Skin of body (tissue), 2 donors: Measurements from ENCODE around the gene RNF11. TPM values are rescaled to one million over a fixed set of nuclear protein-coding genes. Genes with fewer than 3 reads are reported as not detected.
"Not testable (repeated sequence)": the region's sequence is repeated elsewhere in the genome, so short reads cannot be mapped to it uniquely, and the experiment has no call there.

Experiments used
- DNase-seq: peaks from one replicate; lab custom pipeline; 2025; lab: John Stamatoyannopoulos, UW
- total RNA-seq: library from RNA; depleted of rRNA; stranded (reverse); fragments of >200 nt; gene quantifications from one replicate; pipeline ENCODE4 v1.2.3, GENCODE V29; 2014

RNF11 gene
- total RNA-seq, 1 donor from 2014 or later = 85.1 TPM

DNA sequence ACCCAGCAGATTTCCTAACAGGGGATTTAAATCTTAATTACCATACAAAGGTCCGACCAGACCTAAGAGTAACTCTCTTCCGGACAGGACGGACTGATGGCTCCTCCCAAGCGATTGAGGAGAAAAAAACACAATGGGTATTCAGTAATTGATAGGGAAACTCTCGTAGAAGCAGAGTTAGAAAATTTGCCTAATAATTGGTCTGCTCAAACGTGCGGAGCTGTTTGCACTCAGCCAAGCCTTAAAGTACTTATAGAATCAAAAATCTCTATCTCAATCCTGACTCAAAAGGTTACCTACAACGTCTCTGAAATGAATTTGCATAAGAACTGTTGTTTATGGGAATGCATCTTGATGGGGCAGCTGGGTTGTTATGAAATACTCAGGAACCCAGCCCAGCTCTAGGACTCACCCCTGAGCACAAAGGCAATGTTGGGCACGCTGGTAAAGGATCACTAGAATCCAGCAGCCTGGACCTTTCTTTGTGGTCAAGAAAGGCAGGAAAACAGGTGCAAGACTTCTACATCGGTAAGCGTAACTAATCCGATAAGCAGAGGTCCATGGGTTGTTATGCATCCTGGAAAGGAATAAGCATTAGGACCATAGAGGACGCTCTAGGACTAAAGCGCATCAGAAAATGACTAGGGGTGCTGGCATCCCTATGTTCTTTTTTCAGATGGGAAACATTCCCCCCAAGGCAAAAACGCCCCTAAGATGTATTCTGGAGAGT is 8.7 kb upstream of the RNF11 start:
- DNase-seq = not testable (repeated sequence)

GRCh38 chr1:51228471-51228870 is 7.6 kb upstream of the RNF11 start:
- DNase-seq = not testable (repeated sequence)

GRCh38 chr1:51230501-51231078 is 5.5 kb upstream of the RNF11 start:
- DNase-seq = no peak

DNA sequence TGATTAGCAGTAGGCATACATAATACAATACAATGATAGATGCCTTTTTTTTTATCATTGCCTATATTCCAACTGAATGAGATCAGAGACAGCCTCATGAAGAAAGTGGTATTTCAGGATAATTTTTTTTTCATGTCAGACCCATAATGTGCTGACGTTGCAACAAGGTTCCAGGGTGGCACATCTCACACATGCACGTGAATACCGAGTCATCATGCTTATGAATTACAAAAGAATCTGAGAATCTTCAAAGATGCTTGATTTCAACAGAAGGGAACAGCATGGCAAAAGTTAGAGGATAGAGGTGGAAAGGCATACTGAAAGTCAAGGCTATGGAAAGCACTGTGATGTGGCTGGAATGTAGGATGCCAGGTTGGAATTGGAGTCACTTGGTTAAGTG is 5.0 kb upstream of the RNF11 start:
- no peak for DNase-seq

GRCh38 chr1:51231896-51232295 is 4.2 kb upstream of the RNF11 start:
- no peak for DNase-seq

- DNase-seq = not testable (repeated sequence)
Observed at GRCh38 chr1:51234236-51234635, 1.8 kb upstream of the RNF11 start.

- DNase-seq = no peak
Observed at GRCh38 chr1:51234721-51235425, 1.2 kb upstream of the RNF11 start.

- peak; percentile 67 for DNase-seq
Observed at GRCh38 chr1:51236531-51237350, 668 bp downstream of the RNF11 start.

GRCh38 chr1:51237351-51238033 is 1.4 kb downstream of the RNF11 start:
- DNase-seq = peak; percentile 52

- DNase-seq = no peak
Observed at GRCh38 chr1:51238034-51238403, 1.9 kb downstream of the RNF11 start.

GRCh38 chr1:51240084-51240483 is 4.0 kb downstream of the RNF11 start:
- no peak for DNase-seq

DNA sequence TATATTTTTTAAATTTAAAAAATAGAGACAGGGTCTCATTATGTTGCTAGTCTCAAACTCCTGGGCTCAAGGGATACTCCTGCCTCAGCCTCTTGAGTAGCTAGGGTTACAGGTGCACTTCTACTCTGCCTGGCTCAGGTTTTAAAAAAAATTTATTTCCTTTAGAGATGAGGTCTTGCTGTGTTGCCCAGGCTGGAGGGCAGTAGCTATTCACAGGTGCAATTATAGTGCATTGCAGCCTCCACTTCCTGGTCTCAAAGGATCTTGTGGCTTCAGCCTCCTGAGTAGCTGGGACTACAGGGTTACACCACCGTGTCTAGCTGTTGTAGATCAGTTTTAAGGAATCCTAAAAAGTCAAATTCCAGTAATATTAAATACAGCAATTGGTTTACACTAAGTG is 5.0 kb downstream of the RNF11 start:
- no peak for DNase-seq

DNA sequence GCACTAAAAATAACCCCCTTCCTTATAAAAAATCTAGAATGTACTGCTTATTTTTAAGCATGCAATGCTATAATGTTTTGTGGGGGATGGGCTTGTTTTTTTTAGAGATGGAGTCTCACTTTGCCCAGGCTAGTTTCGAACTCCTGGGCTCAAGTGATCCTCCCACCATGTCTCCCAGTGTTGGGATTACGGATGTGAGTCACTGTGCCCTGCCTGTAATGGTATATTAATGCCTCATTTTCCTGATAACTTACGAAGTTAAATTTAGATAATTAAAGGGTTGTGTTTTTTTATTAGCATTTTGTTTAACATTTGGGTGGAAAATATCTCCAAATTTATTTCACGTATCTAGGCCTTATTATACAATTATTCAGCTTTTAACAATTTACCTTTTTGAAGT is 6.5 kb downstream of the RNF11 start:
- DNase-seq = no peak

DNA sequence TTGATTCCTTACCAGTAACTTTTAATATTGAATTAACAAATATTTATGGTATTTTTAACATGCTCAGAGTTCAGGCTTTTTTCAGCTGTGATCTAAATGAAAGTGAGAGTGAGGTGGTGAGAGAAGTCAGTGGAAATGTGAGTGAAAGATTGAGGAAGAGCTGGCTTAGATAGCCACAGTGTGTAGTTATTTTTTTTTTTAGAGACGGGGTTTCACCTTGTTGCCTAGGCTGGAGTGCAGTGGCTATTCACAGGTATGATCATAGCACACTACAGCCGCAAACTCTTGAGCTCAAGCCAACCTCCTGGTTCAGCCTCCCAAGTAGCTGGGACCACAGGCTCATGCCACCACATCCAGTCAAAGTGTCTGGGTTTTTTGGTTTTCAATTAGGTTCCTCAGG is 10.9 kb downstream of the RNF11 start:
- no peak for DNase-seq

- DNase-seq = no peak
Observed at GRCh38 chr1:51247499-51247898, 11.4 kb downstream of the RNF11 start.

- DNase-seq = no peak
Observed at GRCh38 chr1:51249445-51249844, 13.4 kb downstream of the RNF11 start.

DNA sequence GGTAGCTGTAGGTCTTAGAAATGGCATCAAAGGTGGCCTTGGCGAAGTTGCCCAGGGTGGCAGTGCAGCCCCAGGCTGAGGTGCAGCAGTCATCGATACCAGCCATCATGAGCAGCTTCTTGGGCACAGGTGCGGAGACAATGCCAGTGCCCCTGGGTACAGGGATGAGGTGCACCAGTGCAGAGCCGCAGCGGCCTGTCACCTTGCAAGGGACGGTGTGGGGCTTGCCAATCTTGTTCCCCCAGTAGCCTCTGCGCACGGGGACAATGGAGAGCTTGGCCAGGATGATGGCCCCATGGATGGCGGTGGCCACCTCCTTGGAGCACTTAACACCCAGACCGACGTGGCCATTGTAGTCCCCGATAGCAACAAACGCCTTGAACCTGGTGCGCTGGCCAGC is 14.7 kb downstream of the RNF11 start:
- not testable (repeated sequence) for DNase-seq

- DNase-seq = not testable (repeated sequence)
Observed at GRCh38 chr1:51251165-51251564, 15.1 kb downstream of the RNF11 start.

DNA sequence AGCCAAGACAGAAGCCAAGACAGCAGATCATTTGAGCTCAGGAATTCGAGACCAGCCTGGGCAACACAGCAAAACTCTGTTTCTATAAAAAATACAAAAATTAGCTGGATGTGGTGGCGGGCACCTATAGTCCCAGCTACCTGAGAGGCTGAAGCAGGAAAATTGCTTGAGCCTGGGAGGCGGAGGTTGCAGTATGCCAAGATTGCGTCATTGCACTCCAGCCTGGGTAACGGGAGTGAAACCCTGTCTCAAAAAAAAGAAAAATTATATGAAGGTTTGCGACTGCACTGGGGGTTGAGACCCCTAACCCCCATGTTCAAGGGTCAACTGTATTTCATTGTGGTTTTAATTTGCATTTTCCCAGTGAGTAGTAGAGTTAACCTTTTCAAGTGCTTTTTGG is 16.3 kb downstream of the RNF11 start:
- no peak for DNase-seq

GRCh38 chr1:51253691-51254090 is 17.6 kb downstream of the RNF11 start:
- DNase-seq = no peak

GRCh38 chr1:51255331-51255730 is 19.3 kb downstream of the RNF11 start:
- DNase-seq = no peak
